ENCODE measurements around the gene RBBP7. TPM values are rescaled to one million over a fixed set of nuclear protein-coding genes. Genes with fewer than 3 reads are reported as not detected.

RBBP7 gene
- total and polyA plus RNA-seq, 10 of the 15 experiments (the other 5 are each of a cell fraction or from before 2014, with no cell fraction given) = 95.3 to 277 (median 194) TPM

DNA sequence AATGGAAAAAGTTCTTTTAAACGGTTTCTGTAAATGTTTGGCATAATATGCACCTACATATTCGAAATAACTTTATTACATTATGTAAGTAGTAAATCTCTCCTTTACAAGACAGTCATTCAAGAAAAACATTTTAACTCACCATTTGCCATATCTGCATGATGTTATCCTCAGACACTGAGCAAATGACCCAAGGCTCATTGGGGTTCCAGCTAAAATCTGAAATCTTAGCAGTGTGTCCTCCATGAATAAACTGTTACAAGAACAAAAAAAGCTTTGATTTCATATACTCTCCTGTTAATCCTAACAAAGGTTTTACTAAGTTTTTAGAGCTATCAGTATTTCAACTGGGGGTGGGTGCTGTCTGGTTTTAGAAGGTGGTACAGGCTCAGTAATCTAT lies 24.5 kb downstream of the RBBP7 start:
- Histone ChIP-seq H3K27me3 (replicated peaks in 1 of 2; ENCODE audit: control insufficient read depth in 2 of 2, insufficient read depth in 2 of 2, low read length in 1 of 2) (no peaks in the 10 kb centered on the region), H3K9me3 (replicated peaks; ENCODE audit: control insufficient read depth, insufficient read depth, low read length) (no peaks in the 10 kb centered on the region), H3K4me1 (ENCODE audit: control insufficient read depth, insufficient read depth, low read length) (no peaks in the 10 kb centered on the region), H3K4me2 (ENCODE audit: control insufficient read depth, insufficient read depth) (no peak overlapping the region), H3K9ac (ENCODE audit: control insufficient read depth, insufficient read depth, low read length) (no peak overlapping the region), H4K20me1 (ENCODE audit: control insufficient read depth, insufficient read depth) (no peaks in the 10 kb centered on the region), H3K27ac (ENCODE audit: control insufficient read depth, insufficient read depth) (no peak overlapping the region), H2AFZ (ENCODE audit: control insufficient read depth, low read depth, low read length) (no peak overlapping the region), H3K36me3 (ENCODE audit: control insufficient read depth in 2 of 2, insufficient read depth in 2 of 2, low read length in 1 of 2) (peaks cover 4 to 22% of the 10 kb centered on the region in 2 experiments), H3K4me3 (no peak overlapping the region), H3K79me2 (ENCODE audit: control insufficient read depth, insufficient read depth, low read length) (no peaks in the 10 kb centered on the region)
- ChIA-PET CTCF (no interaction called here), POLR2A (no interaction called here), RAD21 (ENCODE audit: unreplicated experiment) (no interaction called here), SMC1A (ENCODE audit: uncharacterized antibody, unreplicated experiment) (interaction anchor here (1.2 kb wide), 1 partner anchor 41 kb away, joined by 4 read pairs; no protein-coding TSS in a partner anchor)
- no peak for DNase-seq (ENCODE audit: low read depth, low spot score)
- WGBS (ENCODE audit: insufficient coverage, insufficient replicate concordance, low lambda C conversion rate, missing lambda C conversion rate) = 97% methylated on average over 2 of the region's 2 CpGs
- ATAC-seq = no peak
- in situ Hi-C loops (cut with MboI) (no loop called here), intact Hi-C loops (cut with micrococcal nuclease; ENCODE audit: unreplicated experiment) (no loop called here)
- TF ChIP-seq, protein P1, sequence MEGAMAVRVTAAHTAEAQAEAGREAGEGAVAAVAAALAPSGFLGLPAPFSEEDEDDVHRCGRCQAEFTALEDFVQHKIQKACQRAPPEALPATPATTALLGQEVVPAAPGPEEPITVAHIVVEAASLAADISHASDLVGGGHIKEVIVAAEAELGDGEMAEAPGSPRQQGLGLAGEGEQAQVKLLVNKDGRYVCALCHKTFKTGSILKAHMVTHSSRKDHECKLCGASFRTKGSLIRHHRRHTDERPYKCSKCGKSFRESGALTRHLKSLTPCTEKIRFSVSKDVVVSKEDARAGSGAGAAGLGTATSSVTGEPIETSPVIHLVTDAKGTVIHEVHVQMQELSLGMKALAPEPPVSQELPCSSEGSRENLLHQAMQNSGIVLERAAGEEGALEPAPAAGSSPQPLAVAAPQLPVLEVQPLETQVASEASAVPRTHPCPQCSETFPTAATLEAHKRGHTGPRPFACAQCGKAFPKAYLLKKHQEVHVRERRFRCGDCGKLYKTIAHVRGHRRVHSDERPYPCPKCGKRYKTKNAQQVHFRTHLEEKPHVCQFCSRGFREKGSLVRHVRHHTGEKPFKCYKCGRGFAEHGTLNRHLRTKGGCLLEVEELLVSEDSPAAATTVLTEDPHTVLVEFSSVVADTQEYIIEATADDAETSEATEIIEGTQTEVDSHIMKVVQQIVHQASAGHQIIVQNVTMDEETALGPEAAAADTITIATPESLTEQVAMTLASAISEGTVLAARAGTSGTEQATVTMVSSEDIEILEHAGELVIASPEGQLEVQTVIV (IDR thresholded peaks at IDR 0.05; ENCODE audit: borderline replicate concordance, partially characterized antibody) = no peak
- TF ChIP-seq, protein P2, sequence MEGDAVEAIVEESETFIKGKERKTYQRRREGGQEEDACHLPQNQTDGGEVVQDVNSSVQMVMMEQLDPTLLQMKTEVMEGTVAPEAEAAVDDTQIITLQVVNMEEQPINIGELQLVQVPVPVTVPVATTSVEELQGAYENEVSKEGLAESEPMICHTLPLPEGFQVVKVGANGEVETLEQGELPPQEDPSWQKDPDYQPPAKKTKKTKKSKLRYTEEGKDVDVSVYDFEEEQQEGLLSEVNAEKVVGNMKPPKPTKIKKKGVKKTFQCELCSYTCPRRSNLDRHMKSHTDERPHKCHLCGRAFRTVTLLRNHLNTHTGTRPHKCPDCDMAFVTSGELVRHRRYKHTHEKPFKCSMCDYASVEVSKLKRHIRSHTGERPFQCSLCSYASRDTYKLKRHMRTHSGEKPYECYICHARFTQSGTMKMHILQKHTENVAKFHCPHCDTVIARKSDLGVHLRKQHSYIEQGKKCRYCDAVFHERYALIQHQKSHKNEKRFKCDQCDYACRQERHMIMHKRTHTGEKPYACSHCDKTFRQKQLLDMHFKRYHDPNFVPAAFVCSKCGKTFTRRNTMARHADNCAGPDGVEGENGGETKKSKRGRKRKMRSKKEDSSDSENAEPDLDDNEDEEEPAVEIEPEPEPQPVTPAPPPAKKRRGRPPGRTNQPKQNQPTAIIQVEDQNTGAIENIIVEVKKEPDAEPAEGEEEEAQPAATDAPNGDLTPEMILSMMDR (IDR thresholded peaks at IDR 0.05 in 2 of 3, conservative IDR thresholded peaks at IDR 0.05 in 1 of 3; ENCODE audit: control insufficient read depth in 2 of 3, extremely low read depth in 1 of 3, insufficient read depth in 1 of 3, low read depth in 3 of 3, low read length in 3 of 3) = no peak
- TF ChIP-seq PML (IDR thresholded peaks at IDR 0.05; ENCODE audit: low read length) (no peak), EZH2 (IDR thresholded peaks at IDR 0.05; ENCODE audit: borderline replicate concordance, control insufficient read depth, low read depth, low read length) (no peak), CHD1 (IDR thresholded peaks at IDR 0.05; ENCODE audit: low read depth, low read length) (no peak), SIN3A (IDR thresholded peaks at IDR 0.05; ENCODE audit: low read depth, low read length) (no peak), CBX5 (IDR thresholded peaks at IDR 0.05; ENCODE audit: low read depth) (no peak), EGR1 (IDR thresholded peaks at IDR 0.05; ENCODE audit: borderline replicate concordance in 1 of 2, low read depth in 2 of 2, low read length in 2 of 2) (no peak), ZBED1 (IDR thresholded peaks at IDR 0.05; ENCODE audit: borderline replicate concordance) (no peak), GATAD2B (conservative IDR thresholded peaks at IDR 0.05; ENCODE audit: low read depth) (no peak), TBL1XR1 (IDR thresholded peaks at IDR 0.05; ENCODE audit: low read depth, low read length) (no peak), NFIC (IDR thresholded peaks at IDR 0.05; ENCODE audit: low read depth, low read length) (no peak)
- no peak for FAIRE-seq
- no TSS peak for BruUV-seq (replicated peaks)

All from GM12878 (cell line).